ENCODE data around the gene ARHGAP6.

Gene ARHGAP6

GRCh38 chrX:11665168-11666111 lies at the start of gene ARHGAP6:
TSS of gene ARHGAP6 (minus strand) at chrX:11665920. CDS start at chrX:11664828, 1,092 bp downstream.
- DNase-seq (ENCODE audit: low read depth), result peak; percentile 21

DNA sequence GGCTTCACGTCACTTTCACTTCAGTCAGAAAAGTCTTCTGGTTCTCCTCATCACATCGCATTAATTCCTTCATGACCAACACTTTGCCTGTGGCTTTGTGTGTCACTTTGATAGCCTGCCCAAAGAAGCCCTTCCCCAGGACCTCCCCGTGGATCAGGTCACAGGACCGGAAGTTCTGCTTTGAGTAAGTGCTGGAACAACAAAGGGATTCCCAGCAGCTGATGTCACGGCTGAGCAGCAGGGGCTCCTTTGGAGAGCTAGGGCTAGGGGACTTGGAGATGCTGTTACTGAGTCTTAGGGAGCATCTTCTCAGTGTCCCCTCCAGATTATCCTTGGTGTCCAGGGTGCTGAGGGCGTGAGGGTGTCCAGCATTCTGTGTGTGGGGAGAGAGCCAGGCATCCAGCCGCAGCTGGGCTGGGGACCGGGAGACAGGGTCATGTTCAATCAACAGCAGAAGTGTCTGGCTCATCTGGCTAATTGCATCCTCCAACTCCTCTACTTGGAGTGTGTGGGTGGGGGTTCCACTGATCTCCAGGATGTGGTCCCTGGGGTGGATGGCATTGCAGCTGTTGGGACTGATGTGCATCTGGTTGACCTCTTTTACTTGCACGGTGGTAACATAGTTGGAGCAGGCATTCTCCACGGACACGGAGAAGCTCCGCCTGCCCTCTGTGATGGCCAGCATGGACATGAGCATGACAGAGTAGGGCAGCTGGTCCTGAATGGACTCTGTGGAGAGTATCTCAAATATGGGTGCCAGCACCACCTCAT lies 39.2 kb upstream of the ARHGAP6 start:
- no peak for DNase-seq (ENCODE audit: low read depth)

DNA sequence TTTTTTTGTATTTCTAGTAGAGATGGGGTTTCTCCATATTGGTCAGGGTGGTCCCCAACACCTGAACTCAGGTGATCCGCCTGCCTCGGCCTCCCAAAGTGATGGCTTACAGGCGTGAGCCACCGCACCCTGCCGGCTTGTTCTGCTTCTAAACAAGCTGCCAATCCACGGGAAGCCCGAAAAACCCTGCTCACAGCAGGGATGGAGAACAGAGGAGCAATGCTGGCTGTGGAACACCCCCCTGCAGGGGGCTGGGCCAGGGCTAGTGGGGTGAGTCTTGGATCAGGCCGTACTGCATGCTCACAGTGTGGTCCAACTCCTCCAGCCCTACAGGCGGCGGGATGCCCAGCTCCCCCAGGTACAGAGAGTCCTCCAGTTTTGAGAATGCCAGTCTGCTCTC lies 38.1 kb upstream of the ARHGAP6 start:
- DNase-seq (ENCODE audit: low read depth), result no peak

GRCh38 chrX:11702965-11703631 lies 37.4 kb upstream of the ARHGAP6 start:
- DNase-seq (ENCODE audit: low read depth), result no peak

- no peak for DNase-seq (ENCODE audit: low read depth)
Measured at GRCh38 chrX:11702420-11702819, 36.7 kb upstream of the ARHGAP6 start.

DNA sequence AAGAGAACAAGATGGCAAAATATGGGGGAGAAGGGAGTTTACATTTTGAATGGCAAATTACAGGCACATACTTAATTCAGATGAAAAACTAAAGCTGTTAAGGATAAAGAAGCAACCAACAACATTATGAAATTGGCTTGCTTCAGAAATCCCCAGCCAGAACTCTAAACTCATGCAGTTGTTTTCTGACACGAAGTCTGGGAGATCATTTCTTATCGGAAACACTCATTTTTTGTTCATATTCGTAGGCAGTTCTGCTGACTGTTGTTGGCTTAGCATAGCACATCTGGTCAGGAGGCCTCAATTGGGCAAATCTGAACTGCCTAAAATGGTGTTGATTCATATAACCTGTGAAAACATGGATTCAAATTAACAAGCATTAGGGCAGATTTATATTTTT lies 33.0 kb upstream of the ARHGAP6 start:
- DNase-seq (ENCODE audit: low read depth), result peak; percentile 2

GRCh38 chrX:11688201-11688600 lies 22.5 kb upstream of the ARHGAP6 start:
- no peak for DNase-seq (ENCODE audit: low read depth)

GRCh38 chrX:11687157-11687556 lies 21.4 kb upstream of the ARHGAP6 start:
- no peak for DNase-seq (ENCODE audit: low read depth)

DNA sequence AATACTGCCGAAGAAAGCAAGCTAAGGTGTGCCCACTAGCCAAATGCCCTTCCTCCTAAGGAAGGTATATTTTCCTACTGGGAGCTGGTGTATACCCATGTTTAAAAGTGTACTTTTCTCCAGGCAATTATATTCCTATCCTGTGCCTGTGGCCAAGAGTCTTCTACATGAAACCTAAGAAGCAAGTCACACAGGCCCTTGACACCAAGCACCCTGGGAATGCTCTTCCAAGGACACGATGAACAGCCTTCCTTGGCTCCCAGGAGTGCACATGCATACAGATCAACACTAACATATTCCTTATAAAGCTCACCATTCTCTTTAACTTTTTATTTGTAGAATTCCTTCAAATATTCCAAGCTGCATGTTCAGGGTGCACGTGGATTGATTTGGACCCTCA lies 17.3 kb upstream of the ARHGAP6 start:
- no peak for DNase-seq (ENCODE audit: low read depth)

GRCh38 chrX:11678158-11678557 lies 12.4 kb upstream of the ARHGAP6 start:
- DNase-seq (ENCODE audit: low read depth), result no peak

DNA sequence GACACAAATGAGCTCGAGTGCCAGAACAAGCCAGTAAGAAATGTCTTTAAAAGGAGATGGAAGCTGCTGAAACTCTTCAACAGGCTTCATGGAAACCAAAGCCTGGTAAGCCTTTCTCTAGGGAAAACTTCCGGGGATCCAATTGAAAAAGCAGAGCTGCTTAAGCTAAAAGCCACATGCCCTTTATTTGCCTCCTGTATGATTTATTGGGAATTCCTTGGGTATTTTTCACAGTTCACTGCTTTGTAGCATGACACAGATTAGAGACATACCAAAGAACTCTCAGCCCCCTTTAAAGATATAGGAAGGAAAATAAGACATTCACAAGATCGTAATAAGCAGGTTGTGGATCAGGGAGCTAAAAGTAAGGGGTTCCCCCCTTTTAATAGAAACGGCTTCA lies 6.5 kb upstream of the ARHGAP6 start:
- DNase-seq (ENCODE audit: low read depth), result no peak

DNA sequence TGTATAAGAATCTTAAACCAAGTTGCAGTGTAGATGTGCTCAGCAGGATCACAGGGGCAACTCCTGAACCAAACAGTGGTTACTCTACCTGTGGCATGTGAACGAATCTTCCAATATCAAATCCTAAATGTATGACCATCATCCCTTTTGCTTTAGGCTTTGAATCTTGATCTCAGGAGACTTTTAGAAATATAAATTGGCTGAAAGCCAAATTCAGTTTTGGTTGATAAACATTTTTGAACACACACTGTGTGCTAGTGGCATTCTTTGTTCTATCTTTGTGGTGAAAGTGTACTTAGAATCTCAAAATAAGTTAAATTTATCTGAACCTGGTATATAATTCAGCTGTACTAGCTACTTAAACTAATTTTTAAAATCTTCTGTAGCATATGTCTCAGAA lies 4.6 kb upstream of the ARHGAP6 start:
- no peak for DNase-seq (ENCODE audit: low read depth)

DNA sequence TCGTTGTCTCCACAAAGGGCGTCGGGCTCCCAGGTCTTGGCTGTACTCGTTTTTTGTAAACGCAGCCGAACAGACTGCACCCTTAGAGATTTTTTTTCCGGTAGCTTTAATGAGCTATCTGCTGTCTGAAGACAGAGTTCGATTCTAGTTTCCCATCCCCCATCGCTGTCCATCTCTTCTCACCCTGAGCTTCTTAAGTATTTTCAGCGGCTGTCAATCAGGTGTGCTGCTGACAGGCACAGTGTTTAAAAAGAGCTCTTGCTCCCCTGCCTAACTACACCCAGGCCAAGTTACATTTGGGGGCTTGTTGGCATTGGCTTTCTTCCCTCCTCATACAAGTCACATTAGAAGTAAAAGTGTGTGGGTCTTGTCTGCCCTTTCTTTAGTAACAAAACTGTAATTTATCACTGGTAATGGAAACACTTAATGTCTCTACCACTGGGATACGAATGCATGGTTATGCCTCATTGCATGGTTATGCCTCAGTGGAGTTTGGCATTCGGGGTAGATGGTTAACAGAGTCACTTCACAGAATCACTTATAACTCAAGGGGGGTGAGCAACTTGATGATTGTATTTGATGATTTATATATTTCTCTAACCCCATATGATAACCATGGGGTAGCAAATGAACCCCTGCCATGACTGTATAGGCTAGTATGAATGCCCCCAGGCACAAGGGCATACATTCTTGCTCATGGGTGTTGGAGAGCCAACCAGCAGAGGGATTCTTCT lies 1.4 kb upstream of the ARHGAP6 start:
- no peak for DNase-seq (ENCODE audit: low read depth)

- DNase-seq (ENCODE audit: low read depth), result no peak
Measured at GRCh38 chrX:11666164-11666563, 444 bp upstream of the ARHGAP6 start.

DNA sequence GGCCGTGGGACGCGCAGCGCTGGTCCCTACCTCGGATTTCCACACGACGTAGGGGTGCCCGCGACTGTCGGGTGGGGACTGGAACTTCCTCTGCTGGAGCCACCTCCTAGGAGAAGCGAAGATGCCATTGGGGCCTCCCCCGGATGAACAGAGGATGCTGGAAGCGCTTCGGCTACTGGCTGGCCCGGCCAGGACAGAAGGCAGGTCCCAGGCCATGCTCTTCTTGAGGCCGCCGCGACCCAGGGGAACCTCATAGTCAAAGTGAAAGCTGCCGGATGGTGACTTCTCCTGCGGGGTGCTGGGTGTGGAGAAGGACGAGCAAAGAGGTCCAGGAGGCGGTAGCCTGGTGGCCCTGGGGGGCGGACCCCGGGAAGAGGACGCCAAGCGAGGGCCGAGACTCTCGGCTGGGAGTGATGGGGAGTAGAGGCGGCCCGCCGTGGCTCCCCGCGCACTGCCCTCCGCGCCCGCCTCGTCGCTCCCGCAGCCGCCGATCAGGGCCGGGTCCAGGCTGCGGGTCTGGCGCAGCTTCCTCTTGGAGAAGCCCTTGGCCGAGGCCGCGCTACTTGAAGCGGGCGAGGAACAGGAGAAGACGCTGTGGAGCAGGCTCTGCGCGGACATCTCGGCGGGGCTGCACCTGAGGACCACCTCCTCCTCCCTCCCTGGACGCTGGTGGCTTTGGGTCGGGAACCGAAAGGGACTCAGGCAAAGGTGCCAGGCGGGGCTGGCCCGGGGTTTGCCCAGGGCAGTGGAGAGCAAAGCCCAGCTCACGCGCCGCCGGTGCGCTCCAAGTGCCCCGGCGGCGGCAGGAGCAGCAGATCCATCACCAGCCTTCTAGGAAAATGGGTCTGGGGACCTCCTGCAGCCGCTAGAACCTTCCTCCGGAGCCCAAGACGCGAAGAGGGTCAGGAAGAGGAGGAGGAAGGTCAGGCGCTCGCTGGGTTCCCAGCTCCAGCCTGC lies 1.2 kb downstream of the ARHGAP6 start:
- DNase-seq (ENCODE audit: low read depth), result no peak

DNA sequence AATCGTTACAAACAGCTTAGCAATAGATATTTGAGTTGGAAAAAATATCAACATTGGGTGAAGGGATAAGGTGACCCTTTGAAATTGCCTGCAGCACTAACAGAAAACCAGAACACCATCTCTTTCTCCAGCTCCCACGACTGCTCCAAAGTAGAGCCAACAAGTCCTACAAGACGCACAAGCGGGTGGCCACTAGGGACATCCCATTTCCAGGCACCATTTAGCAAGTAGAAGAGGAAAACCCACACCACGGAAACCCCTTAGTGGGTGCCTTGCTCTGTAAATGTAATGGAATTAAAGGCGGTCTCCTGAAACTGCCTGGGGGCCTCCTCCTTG lies 1.9 kb downstream of the ARHGAP6 start:
- no peak for DNase-seq (ENCODE audit: low read depth)

DNA sequence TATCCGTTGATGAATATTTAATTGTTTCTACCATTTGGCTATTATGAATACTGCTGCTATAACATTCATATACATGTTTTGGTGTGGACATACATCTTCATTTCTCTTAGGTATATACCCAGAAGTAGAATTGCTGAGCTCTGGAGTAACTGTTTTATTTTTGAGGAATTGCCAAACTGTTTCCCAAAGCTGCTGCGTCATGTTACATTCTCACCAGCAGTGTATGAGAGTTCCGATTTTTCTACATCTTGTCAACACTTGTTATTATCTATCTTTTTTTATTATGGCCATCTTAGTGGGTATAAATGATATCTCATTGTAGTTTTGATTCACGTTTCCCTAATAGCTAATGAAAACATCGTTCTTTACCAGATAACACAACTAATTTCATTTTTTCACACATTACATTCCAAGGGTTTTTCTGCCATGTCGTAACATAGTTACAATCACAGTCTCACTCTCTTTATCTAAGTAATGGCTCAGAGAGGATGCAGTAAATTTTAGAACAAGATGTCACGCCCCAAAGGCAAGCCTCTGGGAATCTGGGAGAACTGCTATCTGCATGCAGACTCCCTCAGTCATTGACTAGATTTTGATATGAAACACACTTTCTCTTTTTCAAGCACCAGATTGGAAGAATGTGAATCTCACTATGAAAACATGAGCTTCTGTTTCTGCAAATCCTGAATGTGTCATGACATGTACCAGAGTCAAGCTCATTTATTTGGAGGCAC lies 10.3 kb downstream of the ARHGAP6 start:
- DNase-seq (ENCODE audit: low read depth), result peak; percentile 42

GRCh38 chrX:11648705-11649519 lies 16.8 kb downstream of the ARHGAP6 start:
- no peak for DNase-seq (ENCODE audit: low read depth)

GRCh38 chrX:11647138-11647537 lies 18.6 kb downstream of the ARHGAP6 start:
- no peak for DNase-seq (ENCODE audit: low read depth)
